Natural killer cell treated with Interleukin-12 subunit alpha and Interleukin-12 subunit beta and Interleukin-15 and Interleukin-18, amount 100 ng/mL, for 72 hours (primary cell): ENCODE results near the gene CLIP1. TPM values are rescaled to one million over a fixed set of nuclear protein-coding genes. Genes with fewer than 3 reads are reported as not detected.

Source experiments
- ATAC-seq, 2 donors: fragments of 150-1000 bp; cut with Tn5 transposase in 1 of 2; sonication (Bioruptor Pico), chemical (Tn5 transposase) in 1 of 2; 2 replicates each; pipeline ENCODE4 v1.10.0; 2021
- DNase-seq: peaks from one replicate; pipeline ENCODE4 v3.0.0; 2022; ENCODE audit warnings: low spot score
- H3K27ac Mint-ChIP-seq, 2 donors: 1 replicate in 1 of 2; 2 replicates in 1 of 2; pipeline ENCODE4 v1.8.0; 2022; ENCODE audit warnings: mixed read lengths in 2 of 2, mild to moderate bottlenecking in 1 of 2, moderate library complexity in 1 of 2
- H3K27me3 Mint-ChIP-seq, 2 donors: 1 replicate in 1 of 2; 2 replicates in 1 of 2; pipeline ENCODE4 v1.8.0; 2022; ENCODE audit warnings: mixed read lengths in 2 of 2
- H3K36me3 Mint-ChIP-seq: one replicate; pipeline ENCODE4 v1.8.0; 2022; ENCODE audit warnings: mixed read lengths
- H3K4me1 Mint-ChIP-seq, 2 donors: 1 replicate in 1 of 2; 2 replicates in 1 of 2; pipeline ENCODE4 v1.8.0; 2022; ENCODE audit warnings: low read depth in 2 of 2, mixed read lengths in 2 of 2, mild to moderate bottlenecking in 1 of 2
- H3K4me3 Mint-ChIP-seq: one replicate; pipeline ENCODE4 v1.8.0; 2022; ENCODE audit warnings: mixed read lengths
- H3K9me3 Mint-ChIP-seq: 2 replicates; pipeline ENCODE4 v1.8.0; 2022; ENCODE audit warnings: mixed read lengths
- total RNA-seq, 2 donors: library from RNA; stranded (reverse); gene quantifications; one replicate each; pipeline ENCODE4 v1.2.3, GENCODE V29; 2022

CLIP1 gene
- total RNA-seq, 2 donors from 2014 or later: 75.4 to 108 TPM

- H3K4me1 Mint-ChIP-seq: peaks cover 5 to 9% of the 10 kb centered on the region in 2 donors
- peak in 1 of 2 donors; percentile 68 for ATAC-seq
- peak overlapping the region; percentile 70 for H3K4me3 Mint-ChIP-seq
- H3K27me3 Mint-ChIP-seq: no peaks in the 10 kb centered on the region
- no peak for DNase-seq
- peak overlapping the region; percentile 30 to 57 for H3K27ac Mint-ChIP-seq
- H3K36me3 Mint-ChIP-seq: peaks cover 3% of the 10 kb centered on the region
- H3K9me3 Mint-ChIP-seq: no peaks in the 10 kb centered on the region
Observed at GRCh38 chr12:122244565-122245371, 177.7 kb downstream of the CLIP1 start.

GRCh38 chr12:122243965-122244364 lies 178.5 kb downstream of the CLIP1 start:
- Mint-ChIP-seq H3K27me3 (no peaks in the 10 kb centered on the region), H3K36me3 (no peaks in the 10 kb centered on the region), H3K27ac (peak overlapping the region; percentile 19 to 57), H3K4me3 (peak overlapping the region; percentile 70), H3K9me3 (no peaks in the 10 kb centered on the region), H3K4me1 (peaks cover 5 to 9% of the 10 kb centered on the region in 2 donors)
- no peak for ATAC-seq
- no peak for DNase-seq

- H3K4me3 Mint-ChIP-seq: no peak overlapping the region
- ATAC-seq (no peak), DNase-seq (no peak)
- H3K4me1 Mint-ChIP-seq: no peaks in the 10 kb centered on the region
- peaks cover 9% of the 10 kb centered on the region for H3K36me3 Mint-ChIP-seq
- no peak overlapping the region for H3K27ac Mint-ChIP-seq
- no peaks in the 10 kb centered on the region for H3K9me3 Mint-ChIP-seq
- no peaks in the 10 kb centered on the region for H3K27me3 Mint-ChIP-seq
Observed at GRCh38 chr12:122238861-122239260, 183.6 kb downstream of the CLIP1 start.

GRCh38 chr12:122235741-122236140 lies 186.7 kb downstream of the CLIP1 start:
- H3K36me3 Mint-ChIP-seq: peaks cover 16% of the 10 kb centered on the region
- no peaks in the 10 kb centered on the region for H3K4me1 Mint-ChIP-seq
- ATAC-seq (no peak), DNase-seq (no peak)
- H3K27ac Mint-ChIP-seq: no peak overlapping the region
- H3K27me3 Mint-ChIP-seq: no peaks in the 10 kb centered on the region
- no peaks in the 10 kb centered on the region for H3K9me3 Mint-ChIP-seq
- H3K4me3 Mint-ChIP-seq: no peak overlapping the region

- Mint-ChIP-seq H3K27ac (no peak overlapping the region), H3K36me3 (peaks cover 16% of the 10 kb centered on the region), H3K9me3 (no peaks in the 10 kb centered on the region), H3K27me3 (no peaks in the 10 kb centered on the region), H3K4me3 (no peak overlapping the region), H3K4me1 (peaks cover 7 to 8% of the 10 kb centered on the region in 2 donors)
- ATAC-seq (no peak), DNase-seq (no peak)
Observed at GRCh38 chr12:122232691-122233090, 189.8 kb downstream of the CLIP1 start.

- Mint-ChIP-seq H3K27ac (no peak overlapping the region), H3K4me3 (no peak overlapping the region), H3K4me1 (peaks cover 14 to 18% of the 10 kb centered on the region in 2 donors), H3K36me3 (peaks cover 15% of the 10 kb centered on the region), H3K9me3 (no peaks in the 10 kb centered on the region), H3K27me3 (no peaks in the 10 kb centered on the region)
- DNase-seq (no peak), ATAC-seq (no peak)
Observed at GRCh38 chr12:122230798-122231197, 191.7 kb downstream of the CLIP1 start.

- Mint-ChIP-seq H3K27ac (peak overlapping the region in 1 of 2 donors; percentile 59), H3K4me1 (peaks cover 27 to 32% of the 10 kb centered on the region in 2 donors), H3K27me3 (no peaks in the 10 kb centered on the region), H3K9me3 (no peaks in the 10 kb centered on the region), H3K36me3 (peaks cover 19% of the 10 kb centered on the region), H3K4me3 (peak overlapping the region; percentile 87)
- ATAC-seq: no peak
- no peak for DNase-seq
Observed at GRCh38 chr12:122228092-122228491, 194.4 kb downstream of the CLIP1 start.

GRCh38 chr12:122227341-122227740 lies 195.1 kb downstream of the CLIP1 start:
- no peak for DNase-seq
- H3K27ac Mint-ChIP-seq: peak overlapping the region; percentile 59 to 74

GRCh38 chr12:122226366-122227125 lies 195.9 kb downstream of the CLIP1 start:
- H3K4me1 Mint-ChIP-seq: peaks cover 30 to 37% of the 10 kb centered on the region in 2 donors
- ATAC-seq (no peak), DNase-seq (no peak)
- peaks cover 12% of the 10 kb centered on the region for H3K36me3 Mint-ChIP-seq
- H3K9me3 Mint-ChIP-seq: no peaks in the 10 kb centered on the region
- peak overlapping the region; percentile 87 for H3K4me3 Mint-ChIP-seq
- no peaks in the 10 kb centered on the region for H3K27me3 Mint-ChIP-seq
- H3K27ac Mint-ChIP-seq: peak overlapping the region; percentile 59 to 74

More at GRCh38 chr12:122227341-122227740, 195.1 kb downstream of the CLIP1 start:
- peaks cover 30 to 37% of the 10 kb centered on the region in 2 donors for H3K4me1 Mint-ChIP-seq
- ATAC-seq: no peak
- H3K27me3 Mint-ChIP-seq: no peaks in the 10 kb centered on the region
- H3K4me3 Mint-ChIP-seq: peak overlapping the region; percentile 87
- no peaks in the 10 kb centered on the region for H3K9me3 Mint-ChIP-seq
- H3K36me3 Mint-ChIP-seq: peaks cover 16% of the 10 kb centered on the region

GRCh38 chr12:122225683-122226365 lies 196.6 kb downstream of the CLIP1 start, which contains the start of gene DIABLO:
Gene DIABLO, minus strand, starts transcription at chr12:122226052. Its CDS starts 38 bp downstream, at chr12:122226014.
- peak within 1 kb of the TSS; percentile 83 to 92 for H3K27ac Mint-ChIP-seq
- H3K36me3 Mint-ChIP-seq: peaks cover 12% of the 10 kb centered on the region
- H3K4me3 Mint-ChIP-seq: peak within 1 kb of the TSS; percentile 95
- H3K9me3 Mint-ChIP-seq: no peaks in the 10 kb centered on the region
- peaks cover 30 to 37% of the 10 kb centered on the region in 2 donors for H3K4me1 Mint-ChIP-seq
- peak; percentile 100 for DNase-seq
- no peaks in the 10 kb centered on the region for H3K27me3 Mint-ChIP-seq
- ATAC-seq: peak; percentile 96

Other genes starting within 250 kb of the CLIP1 start
- gene IL31, start 248.4 kb downstream of the CLIP1 start, total RNA-seq: not detected
- 1 to 10 TPM; 1.1 to 9.3 TPM for gene LRRC43, start 239.5 kb downstream of the CLIP1 start, total RNA-seq
- gene B3GNT4, start 219.0 kb downstream of the CLIP1 start, total RNA-seq: under 1 TPM in 1 of 2 donors, not detected in 1; 0.90 TPM
- 10 to 100 TPM; 43.0 to 47.3 TPM for gene DIABLO, start 196.6 kb downstream of the CLIP1 start, total RNA-seq
- 10 to 100 TPM; 31.8 to 34.4 TPM for gene VPS33A, start 156.2 kb downstream of the CLIP1 start, total RNA-seq
- gene ZCCHC8, start 78.3 kb upstream of the CLIP1 start, total RNA-seq: 10 to 100 TPM; 37.0 to 42.7 TPM
- 100 to 1,000 TPM in 1 of 2 donors, 10 to 100 TPM in 1; 93.7 to 111 TPM for gene RSRC2, start 104.3 kb upstream of the CLIP1 start, total RNA-seq
- gene KNTC1, start 104.6 kb upstream of the CLIP1 start, total RNA-seq: 100 to 1,000 TPM in 1 of 2 donors, 10 to 100 TPM in 1; 65.1 to 187 TPM